Chondrocyte (in vitro differentiated cells): ENCODE data around the gene E2F7. TPM values are rescaled to one million over a fixed set of nuclear protein-coding genes. Genes with fewer than 3 reads are reported as not detected.

Experiments used
- DNase-seq: peaks from one replicate; pipeline ENCODE4 v3.0.0; 2021; ENCODE audit warnings: mixed read lengths, low spot score
- H3K27ac Mint-ChIP-seq: one replicate; pipeline ENCODE4 v1.8.0; 2021; ENCODE audit warnings: mild to moderate bottlenecking, moderate library complexity, mixed read lengths; ENCODE audit not compliant: unreplicated experiment
- H3K27me3 Mint-ChIP-seq: 2 replicates; pipeline ENCODE4 v1.8.0; 2021; ENCODE audit warnings: low read depth, mixed read lengths
- H3K36me3 Mint-ChIP-seq: 2 replicates; pipeline ENCODE4 v1.8.0; 2021; ENCODE audit warnings: low read depth, mixed read lengths
- H3K4me1 Mint-ChIP-seq: 2 replicates; pipeline ENCODE4 v1.8.0; 2021; ENCODE audit warnings: low read depth, mild to moderate bottlenecking, mixed read lengths
- H3K4me3 Mint-ChIP-seq: one replicate; pipeline ENCODE4 v1.8.0; 2021; ENCODE audit warnings: mild to moderate bottlenecking, moderate library complexity, mixed read lengths; ENCODE audit not compliant: unreplicated experiment
- H3K9me3 Mint-ChIP-seq: 2 replicates; pipeline ENCODE4 v1.8.0; 2021; ENCODE audit warnings: low read depth, mixed read lengths
- CTCF ChIP-seq: fragments of 200-600 bp; sonication (generic); IDR thresholded peaks from 2 replicates; pipeline ENCODE4 v1.5.0; 2021; ENCODE audit warnings: antibody characterized with exemption, mild to moderate bottlenecking, moderate library complexity
- long read RNA-seq: library from polyadenylated mRNA; stranded (forward); transcript quantifications from one replicate; pipeline ENCODE4 v2.0.0, GENCODE V29; 2021
- total RNA-seq: library from RNA; stranded (reverse); gene quantifications from 3 replicates; pipeline ENCODE4 v1.2.1, GENCODE V29; 2021

Gene E2F7, protein sequence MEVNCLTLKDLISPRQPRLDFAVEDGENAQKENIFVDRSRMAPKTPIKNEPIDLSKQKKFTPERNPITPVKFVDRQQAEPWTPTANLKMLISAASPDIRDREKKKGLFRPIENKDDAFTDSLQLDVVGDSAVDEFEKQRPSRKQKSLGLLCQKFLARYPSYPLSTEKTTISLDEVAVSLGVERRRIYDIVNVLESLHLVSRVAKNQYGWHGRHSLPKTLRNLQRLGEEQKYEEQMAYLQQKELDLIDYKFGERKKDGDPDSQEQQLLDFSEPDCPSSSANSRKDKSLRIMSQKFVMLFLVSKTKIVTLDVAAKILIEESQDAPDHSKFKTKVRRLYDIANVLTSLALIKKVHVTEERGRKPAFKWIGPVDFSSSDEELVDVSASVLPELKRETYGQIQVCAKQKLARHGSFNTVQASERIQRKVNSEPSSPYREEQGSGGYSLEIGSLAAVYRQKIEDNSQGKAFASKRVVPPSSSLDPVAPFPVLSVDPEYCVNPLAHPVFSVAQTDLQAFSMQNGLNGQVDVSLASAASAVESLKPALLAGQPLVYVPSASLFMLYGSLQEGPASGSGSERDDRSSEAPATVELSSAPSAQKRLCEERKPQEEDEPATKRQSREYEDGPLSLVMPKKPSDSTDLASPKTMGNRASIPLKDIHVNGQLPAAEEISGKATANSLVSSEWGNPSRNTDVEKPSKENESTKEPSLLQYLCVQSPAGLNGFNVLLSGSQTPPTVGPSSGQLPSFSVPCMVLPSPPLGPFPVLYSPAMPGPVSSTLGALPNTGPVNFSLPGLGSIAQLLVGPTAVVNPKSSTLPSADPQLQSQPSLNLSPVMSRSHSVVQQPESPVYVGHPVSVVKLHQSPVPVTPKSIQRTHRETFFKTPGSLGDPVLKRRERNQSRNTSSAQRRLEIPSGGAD
- 2.0 to 5.0 TPM (median 2.8 TPM) in 3 replicates for total RNA-seq
- long read RNA-seq, full-length matches to known transcripts = 2 of 2 reads
- long read RNA-seq, partial matches to known transcripts = 0 of 2 reads
- long read RNA-seq, other reads (novel, unspliced or antisense) = 0 of 2 reads

DNA sequence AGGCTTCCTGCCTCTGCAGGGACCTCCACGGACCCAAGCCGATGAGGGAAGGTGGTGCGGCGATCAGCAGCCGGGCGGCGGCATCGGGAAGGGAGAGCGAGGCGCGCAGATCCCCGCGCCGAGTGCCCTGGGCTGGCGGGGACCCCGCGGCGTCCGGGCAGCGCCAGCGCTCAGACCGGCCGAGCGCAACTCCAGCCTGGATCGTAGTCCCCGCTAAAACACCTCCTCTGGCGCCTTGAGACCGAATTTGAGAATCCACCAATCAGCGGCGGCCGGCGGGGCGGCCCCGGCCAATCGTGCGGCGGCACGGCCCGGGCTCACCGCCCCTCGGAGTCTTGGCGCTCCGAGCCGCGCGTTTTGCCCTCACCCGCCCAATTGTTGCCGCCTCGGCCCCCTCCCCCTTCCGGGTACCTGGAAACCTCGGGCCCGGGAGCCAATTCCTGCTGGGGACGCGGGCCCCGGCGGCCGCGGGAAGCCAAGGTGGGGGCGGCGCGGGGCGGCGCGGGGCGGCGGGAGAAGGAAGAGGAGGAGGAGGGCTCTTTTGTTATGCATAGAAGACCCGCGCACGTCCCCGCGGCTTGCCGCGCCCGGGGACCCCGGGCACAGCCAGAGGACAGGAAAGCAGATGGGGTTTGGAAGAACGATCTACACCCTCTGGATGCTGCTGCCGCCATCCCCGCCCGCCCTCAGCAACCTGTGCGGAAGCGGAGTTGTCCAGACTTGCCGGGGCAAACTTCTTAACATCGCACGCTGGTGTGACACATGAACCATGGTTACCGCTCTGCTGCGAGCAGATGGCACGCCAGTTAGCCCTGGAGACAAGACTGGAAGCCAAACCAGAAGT lies at the start of gene E2F7:
TSS of gene E2F7 (minus strand) at position 209 of the 844 bp plus-strand sequence. CDS start 934 bp downstream, outside the sequence.
- no peaks in the 10 kb centered on the region for H3K27me3 Mint-ChIP-seq
- H3K9me3 Mint-ChIP-seq = no peaks in the 10 kb centered on the region
- no peaks in the 10 kb centered on the region for H3K36me3 Mint-ChIP-seq
- peaks cover 16% of the 10 kb centered on the region for H3K4me1 Mint-ChIP-seq
- H3K4me3 Mint-ChIP-seq = peak within 1 kb of the TSS; percentile 80
- TF ChIP-seq CTCF = peak; percentile 29
- peak; percentile 92 for DNase-seq
- H3K27ac Mint-ChIP-seq = peak within 1 kb of the TSS; percentile 68

GRCh38 chr12:77113971-77114370 lies 48.6 kb upstream of the E2F7 start:
- Mint-ChIP-seq H3K36me3 (no peaks in the 10 kb centered on the region), H3K4me3 (no peak overlapping the region), H3K9me3 (peaks cover 17% of the 10 kb centered on the region), H3K27me3 (no peaks in the 10 kb centered on the region), H3K4me1 (peaks cover 2% of the 10 kb centered on the region), H3K27ac (no peak overlapping the region)
- no peak for DNase-seq
- no peak for TF ChIP-seq CTCF

GRCh38 chr12:77108707-77109106 lies 43.3 kb upstream of the E2F7 start:
- Mint-ChIP-seq H3K27me3 (no peaks in the 10 kb centered on the region), H3K4me1 (peaks cover 10% of the 10 kb centered on the region), H3K4me3 (no peak overlapping the region), H3K36me3 (no peaks in the 10 kb centered on the region), H3K27ac (no peak overlapping the region), H3K9me3 (peaks cover 17% of the 10 kb centered on the region)
- DNase-seq = no peak
- TF ChIP-seq CTCF = no peak

DNA sequence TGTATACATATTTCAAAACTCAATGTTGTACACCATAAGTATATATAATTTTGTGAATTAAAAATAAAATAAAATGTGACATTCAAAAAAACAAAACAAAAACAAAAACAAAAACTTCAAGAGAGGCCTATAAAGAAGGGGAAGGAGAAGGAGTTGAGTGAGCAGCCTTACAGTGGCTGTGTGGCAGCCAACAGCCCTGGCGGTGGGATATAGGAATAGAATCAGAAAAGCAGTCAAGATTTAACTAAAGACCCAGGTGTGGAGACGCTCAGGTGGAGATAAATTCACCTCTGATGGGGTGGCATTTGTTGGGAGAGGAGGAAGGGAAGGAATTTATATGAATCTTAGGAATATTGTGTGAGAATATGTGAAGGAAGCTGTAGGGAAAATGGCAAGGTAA lies 41.8 kb upstream of the E2F7 start:
- no peak overlapping the region for H3K27ac Mint-ChIP-seq
- no peak for TF ChIP-seq CTCF
- no peaks in the 10 kb centered on the region for H3K36me3 Mint-ChIP-seq
- H3K4me3 Mint-ChIP-seq = no peak overlapping the region
- H3K4me1 Mint-ChIP-seq = peaks cover 16% of the 10 kb centered on the region
- DNase-seq = no peak
- no peaks in the 10 kb centered on the region for H3K27me3 Mint-ChIP-seq
- peaks cover 17% of the 10 kb centered on the region for H3K9me3 Mint-ChIP-seq
